Fibroblast of peridontal ligament (primary cell): ENCODE data around the gene PLA2R1.

Experiments
- DNase-seq: peaks from one replicate; pipeline ENCODE4 v3.0.0-alpha.2; 2010; ENCODE audit errors: extremely low read depth

The PLA2R1 gene

DNA sequence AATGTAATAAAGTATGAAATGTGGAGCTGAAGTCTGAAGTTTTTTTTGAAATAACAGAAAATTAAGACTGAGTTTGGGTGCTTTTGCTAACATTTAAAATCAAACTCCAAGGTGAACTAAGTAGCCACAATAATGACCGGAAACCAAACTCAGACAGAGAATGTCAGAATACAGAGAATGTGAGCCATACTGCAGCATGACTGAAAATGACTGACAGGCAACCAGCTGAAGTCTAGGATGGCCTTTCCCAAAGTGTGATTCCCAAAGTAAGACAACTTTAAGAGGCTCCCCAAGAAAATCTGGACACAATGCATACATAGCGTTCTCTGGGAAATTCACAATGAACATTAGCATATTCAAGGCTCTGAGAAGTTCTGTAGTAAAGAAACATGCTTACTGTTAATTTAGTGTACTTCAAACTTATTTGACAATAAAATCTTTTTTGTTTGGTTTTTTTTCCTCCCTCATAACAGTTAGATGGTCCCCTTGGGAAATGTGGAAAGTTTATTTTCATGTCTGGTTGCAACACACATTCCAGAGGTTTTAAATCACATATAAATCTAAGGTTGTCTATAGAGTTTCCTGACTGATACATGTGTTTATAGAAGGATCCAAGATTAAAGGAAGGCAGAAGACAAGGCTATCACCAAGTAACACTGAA is 28.6 kb downstream of the PLA2R1 start:
- DNase-seq, result peak; percentile 88

DNA sequence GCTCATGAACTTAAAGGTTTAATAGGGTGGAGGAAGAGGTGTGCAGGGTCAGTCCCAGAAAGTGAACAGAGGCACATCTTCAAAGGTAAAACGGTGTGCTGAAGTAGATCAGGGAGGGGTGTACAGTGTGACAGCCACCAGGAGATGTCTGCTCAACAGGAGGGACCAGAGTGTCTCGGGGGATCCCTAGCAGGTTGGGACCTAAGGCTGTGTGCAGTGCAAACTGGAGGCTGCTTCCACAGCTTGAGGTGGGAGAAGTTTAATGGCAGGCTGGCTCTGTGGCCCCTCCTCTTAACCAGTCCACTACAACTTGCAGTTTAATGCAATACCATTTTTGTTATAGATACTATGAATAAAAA is 33.2 kb downstream of the PLA2R1 start:
- DNase-seq, result no peak

DNA sequence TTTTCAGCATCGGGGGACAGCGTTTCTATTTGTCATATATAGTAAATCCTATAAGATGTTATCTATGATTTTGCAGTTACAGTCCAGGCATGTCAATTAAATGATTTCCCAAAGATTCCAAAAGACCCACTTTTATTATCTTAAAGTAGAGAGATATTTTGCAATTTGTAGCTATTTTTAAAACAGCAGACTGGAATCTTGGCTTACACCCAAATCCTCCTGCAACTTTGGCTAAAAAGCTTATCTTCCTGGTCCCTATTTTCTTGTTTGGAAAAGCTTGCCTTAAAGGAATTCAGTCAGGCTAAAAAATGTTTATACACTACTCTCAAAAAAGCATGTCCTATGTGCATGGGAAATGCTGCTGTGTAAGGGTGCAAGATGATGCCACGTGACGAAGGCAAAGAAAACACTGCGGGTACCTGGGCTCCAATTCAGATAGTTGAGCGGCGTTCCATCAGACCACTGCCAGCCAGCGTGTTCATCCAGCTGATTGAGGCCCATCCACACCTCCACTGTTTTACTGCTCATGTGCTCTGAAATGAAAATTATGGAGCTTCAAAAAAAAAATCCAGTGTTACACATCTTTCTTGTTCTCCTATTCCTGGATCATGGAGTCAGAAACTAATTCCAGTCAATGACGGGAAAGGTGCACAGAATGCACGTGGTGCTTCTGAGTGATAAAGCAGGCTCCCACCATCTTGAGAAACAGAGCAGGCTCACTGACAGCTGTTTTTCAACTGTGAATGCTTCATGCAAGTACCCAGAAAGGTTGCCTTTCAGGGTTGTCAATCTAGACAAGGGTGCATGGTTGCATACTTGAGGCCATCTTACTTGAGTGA is 33.8 kb downstream of the PLA2R1 start:
- peak; percentile 71 for DNase-seq

DNA sequence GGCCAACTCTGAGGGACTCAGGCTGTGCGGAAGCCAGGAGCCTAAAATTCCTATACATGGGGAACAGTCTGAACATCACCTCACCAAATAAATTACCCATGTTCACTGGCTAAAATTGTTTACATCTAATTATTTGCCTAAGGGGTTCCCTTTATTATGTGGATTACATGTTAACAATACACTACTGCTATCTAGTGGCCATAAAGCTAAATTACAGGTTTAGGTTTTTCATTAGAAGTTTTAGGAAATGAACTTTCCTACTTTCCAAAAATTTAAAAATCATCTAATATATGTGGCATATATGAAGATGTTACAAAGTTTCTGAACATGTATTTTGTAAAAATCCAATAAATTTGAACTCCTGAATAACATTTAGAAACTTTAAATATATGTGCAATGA is 40.3 kb downstream of the PLA2R1 start:
- no peak for DNase-seq

DNA sequence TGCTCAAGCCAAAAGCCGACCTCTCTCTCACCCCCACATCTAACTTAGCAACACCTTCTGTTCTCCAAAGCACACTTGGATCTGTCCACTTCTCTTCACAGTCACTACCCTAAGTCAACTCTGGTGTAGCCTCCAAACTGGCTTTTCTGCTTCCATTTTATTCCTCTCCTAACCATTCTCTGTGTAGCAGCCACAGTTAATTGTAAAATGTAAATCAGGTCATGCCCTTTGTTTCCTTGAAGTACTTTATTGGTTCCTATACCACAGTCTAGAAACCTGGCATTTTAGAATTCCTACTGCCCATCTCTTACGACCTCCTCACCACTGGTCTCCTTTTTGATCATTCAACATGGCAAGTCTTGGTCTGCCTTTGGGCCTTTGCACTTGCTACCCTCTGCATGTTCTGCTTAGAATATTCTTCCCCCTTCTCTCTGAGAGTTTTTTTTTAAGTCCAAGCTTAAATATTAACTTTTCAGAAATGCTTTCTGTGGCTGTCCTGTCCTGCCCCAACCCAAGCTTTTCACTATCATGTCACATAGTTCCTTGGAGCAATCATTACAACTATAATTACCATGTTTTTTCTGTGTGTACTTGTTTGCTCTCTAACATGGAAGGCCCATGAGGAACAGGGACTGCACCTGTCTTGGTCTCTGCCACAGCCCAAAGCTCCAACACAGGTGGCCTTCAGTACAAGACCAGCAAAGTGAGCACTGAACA is 42.9 kb downstream of the PLA2R1 start:
- DNase-seq, result no peak

DNA sequence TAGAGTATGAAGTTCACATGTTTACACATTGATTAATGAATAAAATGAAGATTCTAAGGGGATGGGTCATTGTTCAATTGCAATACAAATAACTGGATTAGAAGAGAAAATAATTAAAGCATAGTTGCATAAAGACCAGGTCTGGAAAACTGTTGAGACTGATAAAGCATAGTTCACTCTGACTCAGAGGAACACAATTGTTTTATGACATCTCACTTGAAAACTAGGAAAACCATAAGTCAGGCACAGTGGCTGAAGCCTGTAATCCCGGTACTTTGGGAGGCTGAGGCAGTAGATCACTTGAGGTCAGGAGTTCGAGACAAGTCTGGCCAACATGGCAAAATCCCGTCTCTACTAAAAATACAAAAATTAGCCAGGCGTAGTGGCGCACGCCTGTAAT is 46.7 kb downstream of the PLA2R1 start:
- no peak for DNase-seq

DNA sequence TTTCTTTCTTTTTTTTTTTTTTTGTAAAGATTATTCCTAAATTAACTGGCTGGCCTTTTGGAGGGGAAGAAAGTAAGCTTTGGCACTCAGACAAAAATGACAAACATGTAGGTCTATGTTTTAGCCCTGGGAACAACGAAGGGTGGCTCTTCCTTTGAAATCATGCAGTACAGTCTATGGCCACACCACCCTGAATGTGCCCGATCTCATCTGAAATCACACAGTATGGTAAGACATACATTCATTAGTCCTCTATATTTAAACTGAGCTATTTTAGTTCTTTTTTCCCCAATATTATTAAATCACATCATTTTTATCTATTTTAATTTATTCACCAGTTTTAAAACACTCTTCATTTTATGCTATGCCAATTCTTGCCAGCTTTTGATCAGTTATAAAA is 48.2 kb downstream of the PLA2R1 start:
- no peak for DNase-seq

DNA sequence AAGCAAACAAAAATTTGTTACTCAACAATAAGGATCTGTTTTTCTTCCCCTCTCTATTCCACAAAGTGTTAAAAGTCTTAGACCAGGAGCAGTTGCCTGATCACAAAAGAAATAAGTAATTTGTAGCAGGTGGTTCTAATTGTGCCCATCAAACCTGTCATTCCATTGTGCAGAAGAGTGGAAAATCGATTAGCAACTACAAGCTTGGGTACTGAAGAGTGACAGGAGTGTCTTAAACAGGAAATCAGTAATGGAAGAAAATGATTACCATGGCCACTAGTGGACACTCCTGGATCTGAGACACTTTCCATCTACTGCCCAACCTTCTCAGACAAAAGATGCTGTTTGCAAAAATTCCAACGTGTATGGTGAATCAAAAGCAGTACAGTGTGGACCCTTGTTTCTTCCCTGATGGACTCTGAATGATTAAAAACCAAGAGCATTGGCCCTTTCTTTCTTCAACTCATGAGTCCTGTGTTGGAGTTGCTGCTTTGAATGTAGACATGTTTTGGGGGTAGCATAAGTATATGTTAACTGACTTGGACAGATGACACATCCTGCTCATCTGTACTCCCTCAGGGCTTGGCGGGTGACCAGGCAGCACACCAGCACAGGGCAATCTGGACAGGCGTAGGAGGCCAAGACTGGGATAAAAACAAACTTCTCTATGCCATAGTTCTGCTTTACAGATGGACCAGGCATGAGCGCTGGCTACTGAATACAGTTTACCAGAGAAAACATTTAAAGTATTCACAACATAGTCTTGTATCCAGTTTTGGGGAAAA is 51.9 kb downstream of the PLA2R1 start:
- DNase-seq, result no peak

DNA sequence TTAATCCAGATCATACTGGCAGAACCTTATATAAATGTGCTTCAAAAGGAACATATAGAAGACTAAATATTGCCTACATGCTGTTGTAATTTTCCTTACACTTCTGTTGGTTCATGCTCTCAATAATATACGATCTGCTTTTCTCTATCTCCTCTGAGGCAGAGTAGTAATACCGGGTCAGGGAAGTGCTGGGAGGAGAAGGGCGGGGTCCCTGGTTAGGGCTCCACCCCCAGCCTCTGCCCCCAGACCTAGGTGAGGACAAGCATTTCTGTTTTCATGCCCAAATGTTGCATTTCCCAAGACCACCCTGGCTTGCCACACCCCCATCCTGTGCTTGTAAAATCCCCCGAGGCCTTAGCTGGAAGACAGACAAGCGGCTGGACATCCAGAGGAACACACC is 55.3 kb downstream of the PLA2R1 start:
- no peak for DNase-seq

DNA sequence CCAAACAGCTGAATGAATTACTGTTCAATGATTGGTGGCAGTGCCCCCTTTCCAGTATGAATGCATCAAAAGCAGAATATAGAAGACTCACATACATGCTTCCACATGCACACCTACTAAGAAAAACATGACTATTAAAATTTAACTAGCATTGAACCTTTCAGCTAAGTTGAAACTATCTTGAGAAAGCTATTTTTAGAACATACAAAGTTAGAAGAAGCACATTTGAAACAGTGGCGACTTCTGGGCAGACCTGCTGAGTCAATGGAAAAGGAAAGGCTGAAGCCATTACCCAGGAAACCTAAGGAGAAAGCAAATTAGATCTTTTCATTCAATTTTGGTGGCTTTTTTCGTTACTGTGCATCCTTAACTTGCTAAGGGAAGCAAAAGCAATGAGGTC is 55.9 kb downstream of the PLA2R1 start:
- no peak for DNase-seq

DNA sequence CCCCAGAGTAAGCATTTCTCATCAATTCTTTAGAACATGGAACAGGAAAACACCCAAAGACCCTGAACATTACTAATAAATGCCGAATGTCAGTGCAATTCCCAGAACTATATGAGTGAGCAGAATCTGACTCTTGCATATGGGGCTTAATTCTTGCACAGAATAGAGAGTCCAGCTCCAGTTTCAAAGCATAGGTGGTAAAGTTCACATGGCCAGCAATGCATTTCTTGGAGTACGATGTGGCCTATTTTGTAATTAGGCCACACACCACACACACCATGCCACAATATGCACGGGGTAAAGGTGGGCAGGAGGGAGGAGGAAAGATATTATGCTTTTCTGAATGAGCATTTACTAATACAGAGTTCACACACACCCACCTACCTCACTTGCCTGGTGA is 56.5 kb downstream of the PLA2R1 start:
- DNase-seq, result no peak

DNA sequence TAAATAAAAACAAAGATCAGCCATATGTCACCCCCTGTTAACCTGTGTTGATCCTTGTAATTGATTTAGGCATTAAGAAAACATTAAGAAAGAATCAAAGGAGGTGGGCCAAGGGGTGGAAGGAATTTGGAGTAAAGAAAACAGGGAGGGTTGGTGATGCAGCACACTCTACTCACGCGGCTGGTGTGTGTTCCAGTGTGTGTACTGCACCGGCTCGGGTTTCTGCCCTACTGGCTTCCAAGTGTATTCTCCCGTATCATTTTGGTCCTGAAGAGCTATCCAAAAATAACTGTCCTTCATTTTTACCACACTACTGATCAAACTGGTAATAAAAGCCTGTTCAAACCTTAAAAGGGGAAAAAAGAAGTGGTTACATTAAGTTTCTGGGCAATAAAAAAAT is 56.9 kb downstream of the PLA2R1 start:
- DNase-seq, result no peak

DNA sequence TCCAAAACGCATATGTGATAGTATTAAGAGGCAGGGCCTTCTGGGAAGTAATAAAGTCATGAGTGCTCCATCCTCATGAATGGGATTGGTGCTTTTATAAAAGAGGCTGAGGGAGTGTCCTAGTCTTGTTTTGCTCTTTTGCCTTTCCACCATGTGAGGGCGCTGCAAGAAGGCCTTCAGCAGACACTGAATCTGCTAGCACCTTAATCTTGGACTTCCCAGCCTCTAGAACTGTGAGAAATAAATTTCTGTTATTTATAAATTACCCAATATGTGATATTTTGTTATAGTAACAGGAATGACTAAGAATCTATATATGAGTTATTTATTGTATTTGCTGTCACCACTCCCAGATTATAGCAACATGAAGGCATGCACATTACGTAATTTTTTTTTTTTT is 63.5 kb downstream of the PLA2R1 start:
- DNase-seq, result no peak

DNA sequence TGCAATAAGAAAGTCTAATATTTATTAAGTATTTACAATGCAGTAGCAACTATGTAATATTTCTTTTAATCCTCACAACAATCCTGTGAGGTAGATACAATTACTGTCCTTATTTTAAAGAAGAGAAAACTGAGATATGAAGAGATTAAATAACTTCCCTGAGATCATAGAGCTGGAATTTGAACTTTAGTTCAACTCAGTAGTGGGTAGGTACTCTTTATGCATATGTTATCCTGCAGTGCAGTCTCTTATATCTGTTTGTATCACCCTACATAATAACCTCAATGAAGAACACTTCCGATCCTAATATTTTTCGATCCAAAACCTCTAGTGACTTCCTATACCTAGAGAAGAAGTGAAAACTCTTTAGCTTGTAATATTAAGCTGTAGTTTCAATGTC is 64.2 kb downstream of the PLA2R1 start:
- DNase-seq, result no peak

DNA sequence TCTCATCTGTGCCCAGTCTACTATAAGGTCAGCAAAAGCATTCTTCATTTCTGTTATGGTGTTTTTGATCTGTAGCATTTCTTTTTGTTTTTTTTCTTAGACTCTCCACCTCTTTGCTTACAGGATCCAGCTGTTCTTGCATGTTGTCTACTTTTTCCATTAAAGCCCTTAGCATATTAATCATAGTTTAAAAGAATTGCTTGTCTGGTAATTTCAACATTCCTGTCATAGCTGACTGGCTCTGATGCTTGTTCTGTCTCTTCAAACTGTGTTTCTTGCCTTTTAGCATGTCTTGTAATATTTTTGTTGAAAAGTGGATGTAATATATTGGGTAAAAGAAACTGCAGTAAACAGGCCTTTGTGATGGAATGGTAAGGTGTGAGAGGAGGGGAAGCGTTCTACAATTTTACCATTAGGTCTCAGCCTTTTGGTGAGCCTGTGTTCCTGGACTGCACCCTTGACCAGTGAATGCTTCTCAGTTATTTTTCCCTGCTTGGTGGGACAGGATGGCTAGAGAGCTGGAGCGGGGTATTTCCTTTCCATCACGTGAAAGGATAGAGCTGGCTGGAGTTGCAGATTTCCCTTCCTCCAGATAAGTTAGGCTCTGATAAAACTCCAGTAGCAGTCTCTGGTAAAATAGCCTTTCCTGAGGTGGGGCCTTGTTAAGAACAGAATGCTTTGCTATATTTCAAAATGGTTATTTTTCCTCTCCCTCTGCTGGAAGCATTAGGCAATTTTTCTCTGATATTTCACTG is 65.4 kb downstream of the PLA2R1 start:
- peak; percentile 47 for DNase-seq

DNA sequence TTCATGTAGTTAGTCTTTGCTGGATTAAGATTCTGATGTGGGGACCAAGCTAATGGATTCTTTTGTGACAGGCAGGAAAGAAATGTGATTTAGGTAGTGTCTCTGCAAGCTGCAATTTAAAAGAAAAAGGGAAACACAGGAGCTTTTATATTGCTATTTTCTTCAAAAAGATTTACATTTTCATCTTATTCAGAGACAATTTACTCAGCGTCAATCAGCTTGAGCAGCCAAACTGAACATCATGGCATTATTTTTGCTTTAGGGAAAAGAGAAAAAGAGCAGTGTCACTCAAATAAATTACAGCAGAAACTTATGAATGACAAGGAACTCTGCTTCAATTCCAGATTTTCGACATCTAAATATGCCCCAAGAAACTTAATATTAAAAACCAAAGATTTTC is 67.4 kb downstream of the PLA2R1 start:
- no peak for DNase-seq

DNA sequence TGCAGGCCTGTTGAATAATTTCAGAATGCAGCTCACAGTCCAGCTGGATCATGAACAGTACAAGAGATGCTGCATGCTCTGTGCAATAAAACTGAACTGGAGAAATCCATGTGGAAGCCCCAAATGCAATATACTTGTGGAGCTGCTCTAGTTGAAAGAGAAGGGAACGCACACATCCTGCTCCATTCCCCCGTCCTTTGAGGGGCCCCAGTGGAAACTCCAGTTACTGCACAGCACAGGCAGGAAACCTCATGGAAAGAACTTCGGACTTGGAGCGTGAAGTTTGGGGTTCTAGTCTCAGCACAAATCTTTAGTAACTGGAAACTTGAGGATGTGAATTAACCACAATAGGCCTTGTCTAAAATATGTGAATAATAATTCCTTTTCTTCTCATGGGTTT is 73.2 kb downstream of the PLA2R1 start:
- DNase-seq, result no peak

DNA sequence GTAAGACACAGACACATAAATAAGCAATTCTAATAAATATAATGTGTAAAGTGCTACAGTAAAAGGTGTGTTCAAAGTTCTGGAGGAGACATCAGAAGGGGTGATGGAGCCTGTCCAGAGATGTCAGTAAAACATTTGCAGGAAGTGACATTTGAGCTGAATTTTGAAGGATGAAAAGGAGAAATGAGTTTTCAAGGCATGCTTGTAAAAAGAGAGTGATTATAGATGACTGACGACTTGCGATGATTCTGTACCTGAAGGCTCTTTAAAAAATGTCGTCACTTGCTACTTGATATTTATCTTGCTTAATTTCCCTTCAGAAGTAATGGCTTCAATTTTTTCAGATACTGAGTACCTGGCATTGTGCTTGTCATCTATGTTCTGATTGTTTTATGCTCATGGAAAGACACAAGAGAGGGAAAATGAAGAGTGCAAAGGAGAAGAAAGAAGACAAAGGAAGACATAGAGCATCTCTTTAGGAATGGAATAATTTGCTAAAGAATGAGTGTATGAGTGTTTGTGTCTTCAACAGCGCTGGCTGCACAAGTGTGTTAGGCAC is 73.9 kb downstream of the PLA2R1 start:
- no peak for DNase-seq

DNA sequence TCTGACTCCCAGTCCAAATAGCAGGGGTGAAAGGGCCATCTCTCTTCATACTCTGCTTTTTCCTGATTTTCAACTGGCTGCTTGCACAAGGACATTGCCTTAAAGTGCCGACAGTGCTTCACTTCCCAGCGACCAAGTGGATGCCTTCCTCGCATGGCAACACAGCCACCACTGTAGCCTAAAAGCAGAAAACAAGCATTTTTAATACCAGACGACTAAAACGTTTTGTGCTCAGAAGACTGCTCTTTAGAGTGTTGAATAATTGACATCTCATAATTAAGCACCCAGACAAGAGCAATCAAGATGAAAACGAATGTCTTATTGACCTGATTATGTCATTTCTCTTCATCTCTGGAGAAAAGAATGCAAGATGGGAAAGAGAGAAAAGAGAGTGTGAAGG is 75.2 kb downstream of the PLA2R1 start:
- DNase-seq, result no peak

DNA sequence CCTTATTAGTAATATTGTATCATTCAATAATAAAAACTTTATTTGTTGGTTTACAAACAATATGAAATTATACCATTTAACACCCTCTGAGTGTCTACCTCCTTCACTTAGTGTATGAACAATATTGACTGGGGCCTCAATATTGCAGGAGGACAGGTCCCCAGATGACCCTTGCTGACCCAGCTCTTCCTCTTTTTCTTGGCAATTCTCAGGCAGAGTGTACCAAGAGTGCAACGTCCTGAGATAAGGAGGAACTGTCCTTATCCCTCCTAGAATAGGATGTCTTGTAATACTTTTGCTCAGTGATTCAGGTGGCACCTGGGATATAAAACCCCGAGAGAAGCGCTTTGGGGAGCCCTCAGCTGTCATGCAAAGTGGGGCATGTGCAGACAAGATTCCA is 76.8 kb downstream of the PLA2R1 start:
- DNase-seq, result no peak

DNA sequence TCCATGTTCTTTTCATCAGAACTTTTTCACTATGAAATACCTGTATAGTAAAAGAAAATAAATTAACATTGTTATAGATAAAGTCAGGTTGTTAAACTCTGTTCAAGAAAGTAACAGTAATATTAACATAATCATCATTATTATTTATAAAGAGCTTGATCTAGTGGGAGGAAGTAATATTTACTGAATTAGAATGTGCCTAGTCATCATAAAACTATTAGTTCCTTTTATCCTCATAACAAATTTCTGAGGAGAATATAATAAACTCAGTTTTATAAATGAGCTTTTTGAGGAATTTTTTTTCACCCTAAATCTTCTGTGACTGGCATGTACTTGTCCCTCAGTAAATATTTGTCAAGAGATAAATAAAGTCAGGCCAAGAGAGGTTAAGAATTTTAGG is 78.4 kb downstream of the PLA2R1 start:
- DNase-seq, result no peak
